HL-60 (cell line): Measurements from ENCODE around the gene PMEL.

Experiments used
- DNase-seq, 2 experiments: peaks; one replicate each; pipeline ENCODE4 v3.0.0-alpha.2; 2010 to 2020; ENCODE audit warnings: low read depth in 1 of 2, low spot score in 1 of 2
- H3K27ac ChIP-seq: fragments of 250-450 bp; sonication (Bioruptor Pico); replicated peaks from 2 replicates; pipeline ENCODE4 v1.5.1; 2020; ENCODE audit warnings: mild to moderate bottlenecking, moderate library complexity
- H3K27me3 ChIP-seq: fragments of 250-450 bp; sonication (Bioruptor Pico); 2 replicates; pipeline ENCODE4 v1.5.1; 2021; ENCODE audit warnings: mild to moderate bottlenecking, moderate library complexity; ENCODE audit not compliant: insufficient read depth, poor library complexity, severe bottlenecking
- H3K4me3 ChIP-seq: replicated peaks from 2 replicates; pipeline ENCODE4 v1.5.1; 2011; ENCODE audit warnings: mild to moderate bottlenecking, control low read depth, low read length; ENCODE audit not compliant: insufficient read depth
- CTCF ChIP-seq: IDR thresholded peaks from one replicate; pipeline ENCODE4 v1.5.1; 2011; ENCODE audit warnings: low read length, control low read depth, inconsistent platforms; ENCODE audit not compliant: insufficient read depth
- GABPA ChIP-seq: IDR thresholded peaks from 2 replicates; pipeline ENCODE4 v1.6.1; 2012; ENCODE audit warnings: low read depth
- POLR2AphosphoS5 ChIP-seq: IDR thresholded peaks from 2 replicates; pipeline ENCODE4 v1.6.1; 2012; ENCODE audit warnings: low read depth
- REST ChIP-seq: IDR thresholded peaks from 2 replicates; pipeline ENCODE4 v1.6.1; 2012; ENCODE audit warnings: low read depth; ENCODE audit not compliant: insufficient replicate concordance
- SPI1 ChIP-seq: IDR thresholded peaks from 2 replicates; pipeline ENCODE4 v1.6.1; 2012; ENCODE audit warnings: low read depth, mild to moderate bottlenecking, borderline replicate concordance

The PMEL gene

DNA sequence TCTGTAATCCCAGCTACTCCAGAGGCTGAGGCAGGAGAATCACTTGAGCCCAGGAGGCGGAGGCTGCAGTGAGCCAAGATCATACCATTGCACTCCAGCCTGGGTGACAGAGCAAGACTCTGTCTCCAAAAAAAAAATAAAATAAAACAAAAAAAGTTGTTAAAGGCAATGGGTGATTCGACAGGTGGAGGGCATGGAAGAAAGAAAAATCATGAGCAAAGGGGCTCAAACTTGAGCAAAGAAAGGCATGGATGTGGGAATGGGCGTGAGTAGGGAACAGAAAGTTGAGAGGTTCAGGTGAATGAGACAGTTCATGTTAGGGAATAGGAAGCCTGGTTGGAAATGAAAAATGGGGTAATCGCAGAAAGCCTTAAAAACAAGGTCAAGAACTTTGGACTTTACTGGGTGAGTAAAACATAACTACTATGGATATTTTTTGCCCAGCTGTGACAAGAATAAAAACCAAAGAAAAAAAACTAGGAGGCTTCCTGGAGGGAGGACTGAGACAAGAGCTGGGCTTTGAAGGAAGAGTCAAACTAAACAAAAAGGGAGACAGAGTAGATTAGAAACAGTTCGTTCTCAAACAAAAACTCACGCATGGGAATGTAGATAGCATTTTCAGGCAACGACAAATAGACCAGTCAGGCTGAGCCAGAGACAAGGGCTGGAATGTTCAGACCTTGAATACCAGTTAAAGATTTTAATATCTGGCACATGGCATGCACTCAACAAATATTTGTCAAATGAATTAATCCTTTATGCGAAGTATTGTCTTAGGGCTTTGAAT lies 56.9 kb downstream of the PMEL start:
- no peak for DNase-seq
- H3K27ac ChIP-seq = no peak overlapping the region
- no peaks in the 10 kb centered on the region for H3K27me3 ChIP-seq
- TF ChIP-seq POLR2AphosphoS5 (no peak), REST (no peak), SPI1 (no peak), GABPA (no peak), CTCF (no peak)
- no peak overlapping the region for H3K4me3 ChIP-seq

DNA sequence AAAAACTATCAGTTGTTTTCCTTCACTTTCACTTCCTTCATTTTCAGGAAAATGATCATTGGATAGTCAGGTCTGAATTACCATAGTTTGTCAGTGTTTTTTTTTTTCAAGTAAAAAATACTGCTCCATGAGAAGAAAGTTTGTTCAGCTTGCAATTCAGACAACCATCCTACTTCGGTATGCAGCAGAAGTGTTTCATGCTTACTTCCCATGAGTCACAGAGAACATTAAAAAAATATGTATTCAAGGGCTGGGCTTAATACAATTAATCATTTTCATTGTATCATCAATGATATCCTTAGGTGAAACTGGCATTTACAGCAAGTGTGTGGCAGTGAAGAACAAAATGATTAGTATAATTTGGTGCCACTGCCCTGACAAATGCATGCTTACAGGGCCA lies 59.8 kb downstream of the PMEL start:
- TF ChIP-seq REST = no peak
- TF ChIP-seq SPI1 = no peak
- no peak for TF ChIP-seq POLR2AphosphoS5
- TF ChIP-seq CTCF = no peak
- TF ChIP-seq GABPA = no peak
- no peak overlapping the region for H3K27ac ChIP-seq
- DNase-seq = no peak
- no peaks in the 10 kb centered on the region for H3K27me3 ChIP-seq
- H3K4me3 ChIP-seq = no peak overlapping the region
